ENCODE results near the gene RTCB.

GRCh38 chr22:32407312-32407711 is 4.7 kb downstream of the RTCB start:
- no peak for TF ChIP-seq GTF3A (CRISPR knock-in tag; conservative IDR thresholded peaks at IDR 0.05)
- no peak for TF ChIP-seq ELF1 (CRISPR knock-in tag; IDR thresholded peaks at IDR 0.05)
- TF ChIP-seq ZBTB33 (CRISPR knock-in tag; IDR thresholded peaks at IDR 0.05), result no peak
- TF ChIP-seq HCFC1 (IDR thresholded peaks at IDR 0.05; ENCODE audit: low read depth, low read length), result no peak
